H54 (cell line): Measurements from ENCODE around the gene WDPCP.
"Not testable (repeated sequence)": the region's sequence is repeated elsewhere in the genome, so short reads cannot be mapped to it uniquely, and the experiment has no call there.

Experiments used
- DNase-seq: peaks from one replicate; pipeline ENCODE4 v3.0.0; 2011; ENCODE audit warnings: low spot score, mixed read lengths; ENCODE audit not compliant: insufficient read length
- FAIRE-seq: peaks from 3 replicates; lab custom pipeline; 2011; peaks lifted over from hg19 to GRCh38; lab: Jason Lieb, UNC
- POLR2A ChIP-seq: IDR thresholded peaks from 2 replicates; pipeline ENCODE4 v1.6.1; 2011; ENCODE audit warnings: low read depth, mild to moderate bottlenecking, low read length

The WDPCP gene

GRCh38 chr2:63300835-63301234 lies 287.4 kb downstream of the WDPCP start:
- DNase-seq (no peak), FAIRE-seq (no peak)
- no peak for TF ChIP-seq POLR2A

GRCh38 chr2:63287956-63288355 lies 300.3 kb downstream of the WDPCP start:
- TF ChIP-seq POLR2A, result no peak
- no peak for FAIRE-seq
- no peak for DNase-seq

GRCh38 chr2:63286520-63286919 lies 301.8 kb downstream of the WDPCP start:
- FAIRE-seq, DNase-seq: not testable (repeated sequence)

DNA sequence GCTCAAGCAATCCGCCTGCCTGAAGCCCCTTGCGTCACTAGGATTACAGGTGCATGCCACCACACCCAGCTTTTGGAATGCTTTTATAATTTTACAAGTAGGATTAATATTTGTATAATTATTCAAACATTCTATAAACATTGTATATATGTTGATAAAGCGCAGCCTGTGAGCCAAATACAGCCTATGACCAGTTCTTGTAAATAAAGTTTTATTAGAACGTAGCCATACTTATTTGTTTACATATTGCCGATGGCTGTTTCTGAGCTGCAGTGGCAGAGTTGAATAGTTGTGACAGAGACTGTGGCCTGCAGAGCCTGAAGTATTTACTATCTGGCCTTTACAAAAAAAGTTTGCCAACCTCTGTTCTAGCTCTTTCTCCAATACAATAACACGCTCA lies 305.0 kb downstream of the WDPCP start:
- no peak for TF ChIP-seq POLR2A
- FAIRE-seq, result no peak
- DNase-seq, result no peak

- no peak for TF ChIP-seq POLR2A
- FAIRE-seq (no peak), DNase-seq (no peak)
These were observed 315.7 kb downstream of the WDPCP start for GRCh38 chr2:63272560-63272959.

- FAIRE-seq, result no peak
- no peak for TF ChIP-seq POLR2A
These were observed 317.6 kb downstream of the WDPCP start for GRCh38 chr2:63270717-63271116.

DNA sequence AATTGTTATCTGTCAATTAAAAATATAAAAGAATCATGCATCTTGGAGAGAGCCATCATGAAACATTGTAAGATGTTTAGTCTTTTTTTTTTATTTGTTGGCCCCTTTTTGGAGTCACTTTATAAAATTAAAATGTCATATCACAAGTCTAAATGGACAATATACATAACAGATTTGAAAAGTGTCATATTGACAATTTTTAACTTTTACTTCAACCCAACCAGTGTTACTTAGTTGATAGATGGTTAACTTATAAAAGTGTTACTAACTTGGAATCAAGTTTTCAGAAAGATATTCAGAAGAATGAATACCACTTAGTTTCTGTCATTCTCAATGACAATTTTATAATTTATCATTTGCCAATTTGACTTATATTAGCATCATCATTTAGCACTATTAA lies 319.3 kb downstream of the WDPCP start:
- no peak for TF ChIP-seq POLR2A
- FAIRE-seq (no peak), DNase-seq (no peak)

More at GRCh38 chr2:63270717-63271116, 317.6 kb downstream of the WDPCP start:
- DNase-seq, result no peak

DNA sequence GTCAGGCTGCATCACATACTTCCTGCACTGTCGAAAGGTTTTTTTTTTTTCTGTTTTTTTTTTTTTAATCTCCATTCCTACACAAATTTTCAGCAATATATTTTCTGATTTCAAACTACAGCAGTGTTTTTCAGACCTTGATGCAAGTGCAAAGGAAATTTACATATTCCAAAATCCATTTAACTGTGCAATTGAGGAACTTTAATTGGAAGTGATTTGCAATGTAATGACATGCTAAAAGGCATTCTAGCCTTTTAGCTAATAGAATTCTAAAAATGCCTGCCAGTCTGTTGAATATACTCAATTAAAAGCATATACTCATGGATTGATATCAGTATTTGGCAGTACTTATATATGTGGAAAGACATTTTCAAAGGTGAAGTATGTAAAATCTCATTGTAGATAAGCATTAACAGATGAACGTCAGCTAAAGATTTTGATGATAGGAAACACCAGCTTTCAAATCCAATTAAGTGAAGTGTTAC lies 327.1 kb downstream of the WDPCP start:
- TF ChIP-seq POLR2A, result no peak
- DNase-seq (no peak), FAIRE-seq (no peak)

- TF ChIP-seq POLR2A, result no peak
- DNase-seq, result no peak
These were observed 330.8 kb downstream of the WDPCP start for GRCh38 chr2:63257473-63257872.

DNA sequence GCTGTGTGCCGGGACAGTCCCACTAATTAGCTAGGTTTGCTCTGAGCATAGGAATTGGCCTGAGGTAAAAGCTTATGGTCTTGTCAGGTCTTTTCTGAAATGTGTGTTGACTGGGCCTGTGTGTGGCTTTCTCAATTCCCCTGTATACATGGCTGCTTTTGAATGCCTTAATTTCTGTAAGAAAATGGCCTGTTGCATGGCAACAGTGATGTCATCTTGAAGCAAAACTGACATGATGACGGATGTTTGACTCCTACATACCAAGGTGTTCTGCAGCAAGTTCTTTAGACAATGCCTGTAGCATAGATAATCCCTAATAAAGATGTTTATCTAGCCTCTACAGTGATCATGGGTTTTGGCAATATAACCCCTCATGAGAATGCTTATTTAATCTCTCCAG lies 339.1 kb downstream of the WDPCP start:
- no peak for DNase-seq
- FAIRE-seq, result no peak
- no peak for TF ChIP-seq POLR2A

More at GRCh38 chr2:63257473-63257872, 330.8 kb downstream of the WDPCP start:
- no peak for FAIRE-seq

- FAIRE-seq (no peak), DNase-seq (no peak)
- TF ChIP-seq POLR2A, result no peak
These were observed 345.5 kb downstream of the WDPCP start for GRCh38 chr2:63242747-63243146.

- DNase-seq (no peak), FAIRE-seq (no peak)
- no peak for TF ChIP-seq POLR2A
These were observed 362.2 kb downstream of the WDPCP start for GRCh38 chr2:63225964-63226686.

- FAIRE-seq (no peak), DNase-seq (no peak)
- no peak for TF ChIP-seq POLR2A
These were observed 369.3 kb downstream of the WDPCP start for GRCh38 chr2:63218800-63219526.

DNA sequence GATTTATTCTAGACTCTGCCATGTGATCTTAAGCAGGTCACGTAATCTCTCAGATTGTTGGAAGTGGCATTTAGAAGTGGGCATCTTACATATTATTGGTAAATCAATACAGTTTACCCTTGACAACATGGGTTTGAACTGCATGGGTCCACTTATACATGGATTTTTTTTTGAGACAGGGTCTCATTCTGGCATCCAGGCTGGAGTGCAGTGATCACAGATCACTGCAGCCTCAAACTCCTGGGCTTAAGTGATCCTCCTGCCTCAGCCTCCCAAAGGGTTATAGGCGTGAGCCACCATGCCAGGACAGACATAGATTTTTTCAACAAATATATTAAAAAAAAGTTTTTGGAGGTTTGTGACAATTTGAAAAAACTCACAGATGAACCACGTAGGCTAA lies 393.0 kb downstream of the WDPCP start:
- FAIRE-seq (no peak), DNase-seq (no peak)
- TF ChIP-seq POLR2A, result no peak
